ENCODE results near the gene KCNH5.

GRCh38 chr14:62722406-62722805 lies 322.9 kb downstream of the KCNH5 start:
- TF ChIP-seq EP300 (IDR thresholded peaks at IDR 0.05) (no peak), POLR2AphosphoS5 (IDR thresholded peaks at IDR 0.05) (no peak), CTCF (IDR thresholded peaks at IDR 0.05) (no peak)

All from upper lobe of left lung (tissue), 4 donors.